ENCODE measurements around the gene CSF3R.

GRCh38 chr1:36432616-36433015 is 50.1 kb downstream of the CSF3R start:
- no peak for TF ChIP-seq CTCF (IDR thresholded peaks at IDR 0.05; ENCODE audit: insufficient read depth, low read length)
- no peak for TF ChIP-seq POLR2AphosphoS5 (IDR thresholded peaks at IDR 0.05; ENCODE audit: low read depth)
